HL-60/S4 (cell line): ENCODE data around the gene PRM3.

Source experiments
- in situ Hi-C: fragments of 300-500 bp; cut with MboI; formaldehyde crosslinking; loops from 2 replicates; pipeline ENCODE4 v1.14.3; 2022; ENCODE audit warnings: low sequenced_read_pairs

Gene PRM3

DNA sequence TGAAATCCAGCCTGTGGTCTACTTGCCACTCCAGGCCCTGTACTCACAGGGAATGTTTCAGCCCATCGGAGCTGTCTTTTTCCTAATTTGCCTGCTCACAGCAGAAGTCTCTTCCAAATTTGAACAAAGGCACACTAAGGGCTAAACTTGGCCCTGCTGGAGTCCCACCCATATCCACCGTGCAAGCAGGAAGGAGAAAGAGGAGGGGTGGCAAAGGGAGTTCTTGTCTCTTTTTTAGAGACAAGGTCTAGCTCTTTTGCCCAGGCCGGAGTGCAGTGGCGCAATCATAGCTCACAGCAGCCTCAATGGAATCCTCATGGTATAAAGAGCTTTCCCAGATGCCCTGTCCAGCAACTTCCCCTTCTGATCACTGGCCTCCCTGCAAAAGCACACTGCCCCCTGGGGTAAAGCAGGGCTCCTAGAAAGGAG lies 10.4 kb upstream of the PRM3 start:
- in situ Hi-C loops: no loop called here

DNA sequence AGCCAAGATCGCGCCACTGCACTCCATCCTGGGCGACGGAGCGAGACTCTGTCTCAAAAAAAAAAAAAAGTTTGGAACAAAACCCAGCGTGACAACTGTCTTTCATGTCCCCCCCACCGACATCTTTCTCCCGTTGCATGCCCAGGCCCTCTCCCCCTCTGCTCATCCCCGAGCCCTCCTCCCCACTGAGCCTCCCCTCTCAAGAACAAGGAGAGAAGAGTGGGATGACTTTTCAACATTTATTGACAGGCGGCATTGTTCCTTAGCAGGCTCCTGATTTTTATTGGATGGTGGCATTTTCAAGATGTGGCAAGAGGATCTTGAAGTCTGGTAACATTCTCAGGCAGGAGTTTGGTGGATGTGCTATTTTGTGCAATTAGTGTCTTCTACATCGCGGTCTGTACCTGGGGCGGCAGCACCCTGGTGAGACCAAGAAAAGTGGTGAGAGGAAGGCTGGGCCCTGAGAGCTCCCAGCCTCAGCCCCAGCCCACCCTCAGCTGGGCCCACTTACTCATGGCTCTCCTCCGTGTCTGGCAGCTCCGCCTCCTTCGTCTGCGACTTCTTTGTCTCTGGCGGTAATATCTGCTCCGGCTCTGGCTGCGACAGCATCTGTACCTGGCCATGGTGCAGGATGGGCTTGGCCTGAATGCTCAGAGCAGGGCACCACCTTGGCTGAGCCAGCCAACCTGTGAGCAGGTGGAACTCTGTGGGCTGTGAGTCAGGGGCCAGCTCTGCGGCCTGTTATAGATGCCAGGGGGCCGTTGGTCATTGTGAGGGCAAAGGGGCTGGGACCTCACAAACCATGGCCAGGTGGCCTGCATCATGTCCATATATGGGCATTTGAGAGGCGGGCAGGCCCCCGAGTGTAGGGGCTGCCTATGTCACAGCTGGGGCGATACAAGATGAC lies 7.4 kb upstream of the PRM3 start, which contains the start of gene PRM1:
PRM1 (minus strand) TSS at position 715 of the 907 bp plus-strand sequence; CDS start at position 623, 92 bp downstream.
- in situ Hi-C loops: no loop called here

DNA sequence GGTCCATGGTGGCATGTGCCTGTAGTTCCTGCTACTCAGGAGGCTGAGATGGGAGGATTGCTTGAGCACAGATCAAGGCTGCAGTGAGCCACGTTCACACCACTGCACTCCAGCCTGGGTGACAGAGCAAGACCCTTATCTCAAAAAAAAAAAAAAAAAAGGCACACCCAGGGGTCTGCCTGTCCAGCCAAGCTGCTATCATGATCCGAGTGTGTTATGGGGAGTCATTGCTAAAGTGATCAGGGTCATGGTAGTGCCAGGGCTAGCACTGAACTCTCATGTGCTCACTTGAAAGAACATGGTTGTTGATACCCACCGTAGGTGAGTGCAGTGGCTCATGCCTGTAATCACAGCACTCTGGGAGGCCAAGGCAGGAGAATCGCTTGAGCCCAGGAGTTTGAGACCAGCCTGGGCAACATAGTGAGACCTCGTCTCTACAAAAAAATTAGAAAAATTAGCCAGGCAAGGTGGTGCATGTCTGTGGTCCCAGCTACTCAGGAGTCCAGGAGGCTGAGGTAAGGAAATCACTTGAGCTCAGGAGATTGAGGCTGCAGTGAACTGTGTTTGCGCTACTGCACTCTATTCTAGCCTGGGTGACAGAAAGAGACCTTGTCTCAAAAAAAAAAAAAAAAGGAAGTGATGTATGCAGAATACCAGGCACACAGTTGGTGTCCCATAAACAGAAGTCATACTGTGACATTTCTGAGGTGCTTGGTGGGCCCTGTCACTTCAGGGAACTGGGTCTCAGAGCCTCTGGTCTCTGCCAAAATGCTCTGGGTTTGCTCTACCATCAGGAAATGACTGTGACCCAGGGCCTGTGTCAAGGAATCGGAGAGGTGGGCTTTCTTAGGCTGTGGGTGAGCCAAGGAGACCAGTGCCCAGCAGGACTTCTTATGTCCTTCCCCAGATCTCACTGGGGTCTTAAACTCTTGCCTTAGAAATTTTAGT lies 5.5 kb upstream of the PRM3 start:
- in situ Hi-C loops: no loop called here

DNA sequence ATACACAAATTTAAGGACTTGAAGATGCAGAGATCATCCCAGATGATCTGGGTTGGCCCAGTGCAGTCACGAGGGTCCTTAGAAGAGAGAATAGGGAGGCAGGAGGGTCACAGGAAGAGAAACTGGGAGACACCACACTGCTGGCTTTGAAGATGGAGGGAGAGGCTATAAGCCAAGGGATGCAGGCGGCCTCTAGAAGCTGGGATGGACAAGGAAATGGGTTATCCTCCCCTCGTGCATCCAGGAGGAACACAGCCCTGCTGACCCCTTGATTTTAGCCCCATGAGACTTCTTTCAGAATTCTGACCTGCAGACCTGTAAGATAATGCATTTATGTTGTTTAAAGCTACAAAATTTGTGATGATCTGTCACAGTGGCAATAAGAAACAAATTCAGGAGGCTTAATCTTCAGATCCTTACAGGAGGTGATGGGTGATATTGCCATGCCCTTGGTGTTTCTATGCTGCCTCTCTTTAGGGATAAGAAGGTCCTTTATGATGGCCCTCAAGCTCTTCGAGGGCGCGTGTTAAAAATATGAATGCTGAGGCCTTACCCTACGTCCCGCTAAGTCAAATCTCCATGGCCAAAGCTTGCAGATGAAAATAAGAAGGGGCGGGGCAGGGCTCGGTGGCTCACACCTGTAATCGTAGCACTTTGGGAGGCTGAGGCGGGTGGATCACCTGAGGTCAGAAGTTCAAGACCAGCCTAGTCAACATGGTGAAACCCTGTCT lies 4.3 kb upstream of the PRM3 start:
- in situ Hi-C loops: no loop called here

DNA sequence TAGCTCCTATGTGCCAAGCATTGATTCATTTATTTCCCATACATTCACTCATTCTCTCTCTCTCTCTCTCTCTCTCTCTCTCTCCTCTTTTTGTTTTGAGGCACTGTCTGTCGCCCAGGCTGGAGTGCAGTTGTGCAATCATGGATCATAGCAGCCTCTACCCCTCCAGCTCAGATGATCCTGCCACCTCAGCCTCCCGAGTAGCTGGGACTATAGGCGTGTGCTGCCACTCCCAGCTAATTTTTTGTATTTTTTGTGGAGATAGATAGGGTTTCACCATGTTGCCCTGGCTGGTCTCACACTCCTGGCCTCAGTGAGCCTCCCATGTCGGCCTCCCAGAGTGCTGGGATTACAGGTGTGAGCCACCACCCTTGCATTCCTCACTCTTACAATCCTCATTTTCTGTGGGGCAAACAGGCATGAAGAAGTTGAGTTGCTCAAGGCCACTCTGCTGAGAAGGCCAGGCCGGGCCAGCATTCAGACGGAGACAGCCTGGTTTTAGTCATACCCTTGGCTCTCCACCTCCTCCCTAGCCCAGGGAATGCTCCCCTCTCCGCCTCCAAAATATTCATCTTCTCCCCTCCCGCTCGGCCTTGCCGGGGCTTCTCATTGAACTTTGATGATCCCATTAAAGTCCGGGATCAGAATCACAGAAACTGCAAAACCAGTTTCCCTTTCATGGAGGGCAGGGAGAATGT lies 3.6 kb upstream of the PRM3 start:
- in situ Hi-C loops: no loop called here

DNA sequence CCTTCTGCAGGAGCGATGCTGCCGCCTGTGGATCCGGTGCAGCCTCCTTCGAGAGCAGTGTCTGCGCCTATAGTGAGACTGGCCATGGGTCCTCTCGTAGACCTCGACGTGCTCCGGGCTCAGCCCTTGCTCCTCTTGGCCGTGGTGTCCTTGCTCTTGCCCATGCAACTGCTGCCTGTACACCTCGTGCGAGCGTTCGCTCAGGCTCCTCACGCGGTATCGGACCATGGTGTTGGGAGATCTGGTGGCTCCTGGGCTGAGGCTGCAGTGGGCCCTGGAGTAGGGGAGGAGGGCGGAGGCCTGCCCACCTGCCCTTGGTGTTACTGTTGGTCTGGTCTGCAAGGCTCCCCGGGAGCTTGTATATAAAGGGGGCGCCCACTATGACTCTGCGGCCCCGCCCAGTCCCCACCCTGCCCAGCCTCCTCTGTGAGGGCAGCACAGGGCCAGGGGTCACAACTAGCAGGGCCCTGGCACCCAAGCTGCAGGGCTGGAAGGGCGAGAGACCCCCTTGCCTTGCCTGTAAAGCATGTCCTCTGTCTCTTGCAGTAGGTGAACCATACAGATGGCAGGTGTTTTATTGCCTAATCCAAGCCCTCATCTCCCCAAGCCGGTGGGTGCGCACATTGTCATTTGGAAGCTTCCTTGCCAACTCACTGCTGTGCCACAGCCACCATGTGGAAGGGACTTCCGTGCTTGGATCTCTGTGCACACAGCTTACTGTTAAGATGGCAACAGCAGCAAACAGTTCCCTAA lies 2.9 kb upstream of the PRM3 start, which contains the start of gene PRM2:
PRM2 (minus strand) TSS at position 338 of the 753 bp plus-strand sequence; CDS start at position 228, 110 bp downstream.
- in situ Hi-C loops: no loop called here

DNA sequence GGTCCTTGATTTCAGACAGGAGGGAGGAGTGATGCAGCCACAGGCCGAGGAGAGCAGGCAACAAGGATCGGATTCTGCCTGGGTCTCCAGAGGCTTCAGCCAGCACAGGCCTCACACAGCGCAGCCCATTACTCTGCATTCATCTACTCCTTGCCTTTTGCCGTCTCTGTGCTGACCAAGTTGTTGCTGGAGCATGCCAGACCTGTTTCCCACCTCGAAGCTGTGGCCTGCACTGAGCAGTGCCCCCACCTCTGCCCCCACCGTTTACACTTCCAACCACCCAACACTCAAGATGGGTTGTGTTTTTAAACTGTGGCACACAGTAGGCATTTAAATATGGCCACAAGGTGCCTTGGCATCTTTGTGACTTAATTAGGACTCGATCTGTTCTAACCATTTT lies 1.5 kb upstream of the PRM3 start:
- in situ Hi-C loops: no loop called here

DNA sequence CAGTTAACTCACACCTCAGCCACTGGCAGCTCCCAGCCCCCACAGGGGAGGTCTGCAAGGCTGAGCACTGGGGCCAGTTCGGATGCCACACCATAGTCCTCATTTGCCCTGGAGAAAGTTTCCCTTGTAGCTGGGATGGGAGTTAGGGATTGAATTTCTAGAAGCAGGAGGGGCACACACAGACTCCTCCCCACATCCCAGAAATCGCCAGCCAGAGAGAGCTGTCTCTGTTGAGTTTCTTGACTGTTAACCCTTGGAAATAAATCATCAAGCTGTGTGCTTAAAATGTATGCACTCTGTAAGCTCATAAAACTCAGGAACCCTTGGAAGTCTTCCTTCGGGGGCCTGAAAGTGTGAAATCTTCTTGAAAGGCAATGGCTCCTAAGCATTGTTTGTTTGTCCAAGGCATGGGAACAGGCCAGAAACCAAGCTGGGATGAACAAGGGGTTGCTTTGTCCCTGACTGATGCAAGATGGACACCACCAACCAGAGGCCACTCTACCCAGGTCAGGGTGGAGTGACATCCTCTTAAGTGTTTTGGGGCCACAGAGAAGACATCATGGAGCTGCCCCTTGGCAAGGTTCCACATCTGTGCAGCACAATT lies 394 bp upstream of the PRM3 start:
- in situ Hi-C loops: no loop called here

DNA sequence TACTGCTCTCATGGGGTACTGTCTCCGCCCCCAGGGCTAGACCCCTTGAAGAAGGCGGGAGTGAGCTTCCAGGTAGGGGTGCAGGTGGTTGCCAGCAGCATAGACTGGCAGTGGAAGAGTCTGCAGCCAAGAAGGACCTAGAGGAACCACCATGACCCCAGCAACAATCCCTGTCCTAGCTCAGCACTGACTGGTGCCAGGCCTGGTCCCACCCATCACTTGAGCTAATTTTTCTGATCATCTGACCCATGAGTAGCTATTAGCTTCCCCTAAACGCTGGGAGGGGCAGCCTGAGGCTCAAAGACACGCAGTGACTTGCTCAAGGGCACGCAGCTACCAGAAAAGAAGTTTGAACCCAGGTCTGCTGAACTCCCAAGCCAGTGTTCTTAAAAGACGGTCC lies 945 bp downstream of the PRM3 start:
- in situ Hi-C loops: no loop called here

DNA sequence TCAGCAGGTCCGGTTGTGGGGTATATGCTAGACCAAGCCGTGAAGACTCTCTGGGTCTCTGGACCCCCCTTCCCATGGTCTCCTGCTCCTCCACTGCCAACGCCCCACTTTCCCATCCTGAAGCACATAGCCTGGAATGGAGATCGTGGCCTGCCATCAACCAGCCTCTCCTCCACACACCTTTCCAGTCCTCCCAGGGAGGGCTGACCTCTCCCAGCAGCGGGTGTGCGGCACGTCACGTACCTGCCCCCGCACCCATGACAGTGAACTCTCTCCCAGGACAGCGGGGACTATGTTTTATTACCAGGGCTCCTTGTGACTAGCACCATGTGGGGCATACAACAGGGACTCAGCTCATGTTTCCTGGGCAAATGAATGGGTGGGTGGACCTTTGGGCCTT lies 1.8 kb downstream of the PRM3 start:
- in situ Hi-C loops: no loop called here

DNA sequence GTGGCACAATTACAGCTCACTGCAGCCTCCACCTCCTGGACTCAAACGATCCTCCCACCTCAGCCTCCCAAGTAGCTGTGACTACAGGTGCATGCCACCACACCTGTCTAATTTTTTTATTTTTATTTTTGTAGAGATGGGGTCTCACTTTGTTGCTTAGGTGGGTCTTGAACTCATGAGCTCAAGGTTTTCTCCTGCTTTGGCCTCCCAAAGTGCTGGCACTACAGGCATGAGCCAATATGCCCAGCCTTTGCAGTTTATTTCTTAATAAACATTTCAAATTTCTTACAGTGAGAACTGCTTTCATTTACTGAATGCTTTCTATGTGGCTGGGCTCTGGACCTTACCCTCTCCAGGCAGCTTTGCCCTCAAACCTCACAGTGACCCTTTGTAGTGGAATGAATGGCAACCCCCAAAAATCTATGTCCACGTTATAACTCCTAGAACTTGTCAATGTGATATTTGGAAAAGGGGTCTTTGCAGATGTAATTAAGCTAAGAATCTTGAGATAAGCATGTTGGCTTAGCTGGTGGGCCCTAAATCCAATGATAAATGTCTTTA lies 2.7 kb downstream of the PRM3 start:
- in situ Hi-C loops: no loop called here

DNA sequence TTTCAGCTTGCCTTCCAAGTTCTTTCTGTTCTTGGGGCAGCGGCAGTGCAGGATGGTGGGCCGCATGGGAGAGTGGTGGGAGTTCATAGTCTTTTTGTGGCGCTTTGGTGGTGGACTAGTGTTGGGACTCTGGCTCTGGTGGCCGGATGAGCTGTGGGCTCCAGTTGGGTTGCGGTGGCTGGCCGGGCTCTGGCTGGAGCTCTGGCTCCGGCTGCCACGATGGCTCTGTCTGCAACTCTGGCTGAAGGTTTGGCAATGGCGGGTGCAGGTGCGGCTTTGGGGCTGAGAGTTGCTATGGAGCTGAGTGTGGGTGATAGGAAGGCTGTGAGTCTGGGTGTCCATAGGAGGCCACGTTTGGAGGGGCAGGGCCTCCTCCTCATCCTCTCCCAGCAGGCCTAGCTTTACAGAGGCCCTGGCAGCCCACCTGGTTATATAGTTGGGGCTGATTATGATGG lies 4.5 kb downstream of the PRM3 start, which contains the start of gene TNP2:
TNP2 (minus strand) TSS at position 405 of the 455 bp plus-strand sequence; CDS start at position 342, 63 bp downstream.
- in situ Hi-C loops: no loop called here

DNA sequence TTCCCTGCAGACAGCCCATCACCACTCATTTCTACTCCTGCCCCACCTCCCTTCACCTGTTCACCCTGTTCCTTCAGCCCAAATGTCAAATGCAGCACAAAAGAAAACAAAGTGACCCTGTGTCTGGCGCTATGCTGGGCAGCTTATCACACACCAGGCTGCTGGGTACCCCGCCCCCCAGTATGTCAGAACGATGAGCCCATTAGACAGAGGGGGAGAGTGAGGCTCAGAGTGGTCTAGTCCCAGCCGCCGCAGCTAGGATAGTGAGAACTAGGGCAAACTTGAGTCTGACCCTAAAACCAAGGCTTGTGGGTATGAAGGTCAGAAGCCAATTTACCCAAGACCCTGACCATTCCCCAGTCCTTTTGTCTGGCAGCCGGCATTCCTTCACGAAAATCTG lies 8.3 kb downstream of the PRM3 start:
- in situ Hi-C loops: no loop called here

DNA sequence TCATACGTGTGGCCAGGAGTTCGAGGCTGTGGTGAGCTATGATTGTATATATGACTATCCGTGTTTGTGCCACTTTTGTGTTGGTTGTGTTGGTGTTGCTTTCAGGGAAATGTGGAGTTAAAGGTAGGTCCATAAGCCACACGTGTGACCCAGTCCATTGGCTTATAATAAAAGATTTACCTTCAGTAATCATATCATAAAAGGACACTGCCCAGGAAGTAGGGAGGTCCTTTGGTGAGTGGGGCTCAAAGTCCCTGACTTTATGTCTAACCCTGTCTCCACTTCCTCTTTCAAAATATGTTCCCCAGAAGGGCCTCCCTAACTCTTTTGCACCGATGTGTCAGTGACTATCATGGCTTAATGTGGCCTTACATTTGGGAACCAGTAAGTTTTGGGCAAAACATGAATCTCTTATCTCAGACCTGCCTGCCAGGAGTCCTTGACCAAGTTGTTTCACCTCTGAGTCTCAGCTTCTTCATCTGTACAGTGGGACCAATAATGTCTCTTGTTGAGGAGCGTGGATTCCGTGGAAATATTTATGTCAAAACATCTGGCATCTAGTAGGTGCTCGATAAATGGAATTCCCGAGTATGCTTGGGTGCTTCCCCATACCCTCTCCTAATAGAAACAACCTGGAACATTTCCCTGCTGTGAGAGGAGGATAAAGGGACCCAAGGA lies 9.1 kb downstream of the PRM3 start:
- in situ Hi-C loops: no loop called here

DNA sequence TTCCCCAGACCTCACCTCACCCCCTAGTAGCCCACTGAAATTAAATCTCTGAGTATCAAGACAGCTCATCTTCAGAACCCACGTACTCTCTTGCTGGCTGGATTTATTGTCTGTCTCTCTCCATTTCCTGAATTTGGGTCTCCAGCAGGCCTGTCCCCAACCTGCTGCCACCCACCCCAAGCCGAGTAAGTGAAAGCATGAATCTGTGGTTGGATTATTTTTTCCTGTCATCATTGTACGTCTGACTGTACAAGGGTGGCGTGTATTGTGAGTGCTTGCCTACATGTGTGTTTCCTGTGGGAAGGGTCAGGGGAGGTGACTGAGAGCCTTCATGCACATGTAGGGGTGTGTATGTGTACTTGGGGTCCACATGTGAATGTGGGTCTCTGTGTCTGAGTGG lies 9.7 kb downstream of the PRM3 start:
- in situ Hi-C loops: no loop called here

DNA sequence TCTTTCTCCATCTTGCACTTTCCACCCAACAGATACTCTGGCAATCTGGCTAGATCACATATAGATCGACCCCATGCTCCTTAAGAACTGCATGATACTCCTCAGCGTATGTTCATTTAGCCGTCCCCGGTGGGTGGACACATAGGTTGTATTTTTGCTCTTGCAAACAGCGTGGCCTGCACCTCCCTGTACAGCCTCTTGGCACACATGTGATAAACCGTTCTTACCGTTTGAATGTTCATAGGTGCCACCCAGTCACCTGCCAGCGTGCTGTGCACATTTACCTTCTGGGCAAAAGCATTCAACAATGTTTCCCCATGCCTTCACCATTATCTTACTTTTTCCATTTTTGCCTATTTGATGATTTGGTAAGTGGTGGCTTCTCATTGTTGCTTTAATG lies 10.5 kb downstream of the PRM3 start:
- in situ Hi-C loops: no loop called here

DNA sequence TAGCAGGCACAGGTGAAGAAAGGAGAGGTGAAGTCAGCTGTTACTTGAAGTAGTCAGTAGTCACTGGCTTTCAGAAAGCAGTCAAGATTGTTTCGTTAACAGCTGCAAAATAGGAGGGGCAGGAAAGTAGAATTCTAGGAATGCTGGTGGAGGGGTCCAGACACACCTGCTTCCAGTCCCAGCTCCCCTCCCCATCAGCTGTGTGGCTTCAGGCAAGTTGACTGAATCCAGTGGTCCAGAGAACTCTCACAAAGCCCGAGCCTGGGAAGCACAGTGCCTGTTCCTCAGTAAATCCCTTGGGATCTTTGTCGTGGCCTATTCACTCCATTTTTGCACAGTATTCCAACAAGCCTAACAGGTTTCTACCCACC lies 12.8 kb downstream of the PRM3 start:
- in situ Hi-C loops: no loop called here
